Stomach (tissue), 4 donors: ENCODE measurements around the gene SIRT7.

Experiments used
- POLR2A ChIP-seq, 4 donors: fragments of 450-650 bp; IDR thresholded peaks; one replicate each; pipeline ENCODE4 v1.6.1; 2016; ENCODE audit warnings: antibody characterized with exemption in 4 of 4, control low read depth in 2 of 4, mild to moderate bottlenecking in 1 of 4, moderate library complexity in 1 of 4
- TF ChIP-seq, protein P1 (sequence below), 7 experiments: fragments of 450-650 bp in 4 of 7; fragments of 200-600 bp in 3 of 7; sonication (generic) in 3 of 7; IDR thresholded peaks; one replicate each; pipeline ENCODE4 v1.5.1; 2016 to 2019; ENCODE audit warnings: antibody characterized with exemption in 7 of 7, control low read depth in 2 of 7, mild to moderate bottlenecking in 1 of 7

DNA sequence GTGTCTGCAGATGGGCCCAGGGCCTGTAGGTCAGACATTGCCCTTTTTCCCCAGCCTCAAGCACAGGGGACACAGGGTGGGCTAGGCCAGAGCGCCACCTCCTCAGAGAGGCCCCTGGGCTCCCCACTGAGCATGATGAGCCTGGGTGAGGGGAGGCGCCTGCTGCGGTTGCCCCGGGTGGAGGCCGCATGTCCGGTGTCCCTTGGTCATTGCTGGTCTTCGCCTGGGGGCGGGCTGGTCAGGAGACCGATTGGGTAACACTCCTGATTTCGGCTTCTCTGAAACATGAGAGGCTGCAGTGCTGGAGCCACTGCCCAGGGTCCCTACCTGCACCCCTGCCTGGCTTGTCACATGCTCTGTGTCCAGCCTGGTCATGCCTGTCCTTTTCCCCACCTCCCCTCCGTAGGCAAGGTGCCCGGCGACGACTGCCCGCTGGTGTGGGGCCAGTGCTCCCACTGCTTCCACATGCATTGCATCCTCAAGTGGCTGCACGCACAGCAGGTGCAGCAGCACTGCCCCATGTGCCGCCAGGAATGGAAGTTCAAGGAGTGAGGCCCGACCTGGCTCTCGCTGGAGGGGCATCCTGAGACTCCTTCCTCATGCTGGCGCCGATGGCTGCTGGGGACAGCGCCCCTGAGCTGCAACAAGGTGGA, 18.3 kb downstream of the SIRT7 start:
- TF ChIP-seq, protein P1, sequence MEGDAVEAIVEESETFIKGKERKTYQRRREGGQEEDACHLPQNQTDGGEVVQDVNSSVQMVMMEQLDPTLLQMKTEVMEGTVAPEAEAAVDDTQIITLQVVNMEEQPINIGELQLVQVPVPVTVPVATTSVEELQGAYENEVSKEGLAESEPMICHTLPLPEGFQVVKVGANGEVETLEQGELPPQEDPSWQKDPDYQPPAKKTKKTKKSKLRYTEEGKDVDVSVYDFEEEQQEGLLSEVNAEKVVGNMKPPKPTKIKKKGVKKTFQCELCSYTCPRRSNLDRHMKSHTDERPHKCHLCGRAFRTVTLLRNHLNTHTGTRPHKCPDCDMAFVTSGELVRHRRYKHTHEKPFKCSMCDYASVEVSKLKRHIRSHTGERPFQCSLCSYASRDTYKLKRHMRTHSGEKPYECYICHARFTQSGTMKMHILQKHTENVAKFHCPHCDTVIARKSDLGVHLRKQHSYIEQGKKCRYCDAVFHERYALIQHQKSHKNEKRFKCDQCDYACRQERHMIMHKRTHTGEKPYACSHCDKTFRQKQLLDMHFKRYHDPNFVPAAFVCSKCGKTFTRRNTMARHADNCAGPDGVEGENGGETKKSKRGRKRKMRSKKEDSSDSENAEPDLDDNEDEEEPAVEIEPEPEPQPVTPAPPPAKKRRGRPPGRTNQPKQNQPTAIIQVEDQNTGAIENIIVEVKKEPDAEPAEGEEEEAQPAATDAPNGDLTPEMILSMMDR (IDR thresholded peaks at IDR 0.05): no peak
- TF ChIP-seq POLR2A (IDR thresholded peaks at IDR 0.05): no peak
